Forelimb muscle (tissue), 1 donor: ENCODE measurements around the gene ATP6AP1. TPM values are rescaled to one million over a fixed set of nuclear protein-coding genes. Genes with fewer than 3 reads are reported as not detected.

Source experiments
- DNase-seq: peaks from one replicate; pipeline ENCODE4 v3.0.0-alpha.2; 2013; ENCODE audit warnings: low read depth
- polyA plus RNA-seq: library from polyadenylated mRNA; unstranded; fragments of 120-200 nt; gene quantifications from one replicate; pipeline ENCODE4 v1.2.1, GENCODE V29; 2013; ENCODE audit not compliant: insufficient read length

The ATP6AP1 gene
- polyA plus RNA-seq, 1 donor = 55.2 TPM

DNA sequence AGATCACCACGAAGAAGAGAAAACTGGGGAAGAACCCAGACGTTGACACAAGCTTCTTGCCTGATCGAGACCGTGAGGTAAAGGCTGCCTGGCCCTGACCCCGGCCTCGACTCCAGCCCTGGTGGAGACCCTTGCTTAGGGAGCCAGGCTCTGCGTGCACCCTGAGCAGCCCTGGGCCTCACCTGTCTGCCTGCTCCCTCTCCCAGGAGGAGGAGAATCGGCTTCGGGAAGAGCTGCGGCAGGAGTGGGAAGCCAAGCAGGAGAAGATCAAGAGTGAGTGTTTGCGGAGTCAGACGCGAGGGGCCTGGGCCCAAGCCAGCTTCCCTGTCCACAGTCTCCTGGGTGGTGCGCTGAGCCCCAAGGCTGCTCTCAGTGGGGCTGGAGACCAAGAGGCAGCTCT, 20.0 kb downstream of the ATP6AP1 start:
- DNase-seq = no peak

DNA sequence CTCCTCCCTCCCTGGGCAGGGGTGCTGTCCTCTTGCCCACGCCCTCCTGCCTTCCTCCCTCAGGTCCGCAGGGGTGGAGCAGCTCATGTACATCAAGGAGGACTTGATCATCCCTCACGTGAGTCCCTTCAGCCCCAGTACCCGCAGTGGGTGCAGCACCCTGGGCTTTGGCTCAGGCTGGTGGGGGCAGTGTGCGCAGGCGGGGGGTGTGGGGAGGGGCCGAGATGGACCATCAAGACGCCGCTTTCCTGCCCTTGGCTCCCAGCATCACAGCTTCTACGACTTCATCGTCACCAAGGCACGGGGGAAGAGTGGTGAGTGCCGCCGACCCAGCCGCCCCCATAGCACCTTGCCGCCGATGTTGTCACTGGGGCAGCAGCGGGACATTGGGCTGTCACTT, 21.1 kb downstream of the ATP6AP1 start:
- DNase-seq = no peak

DNA sequence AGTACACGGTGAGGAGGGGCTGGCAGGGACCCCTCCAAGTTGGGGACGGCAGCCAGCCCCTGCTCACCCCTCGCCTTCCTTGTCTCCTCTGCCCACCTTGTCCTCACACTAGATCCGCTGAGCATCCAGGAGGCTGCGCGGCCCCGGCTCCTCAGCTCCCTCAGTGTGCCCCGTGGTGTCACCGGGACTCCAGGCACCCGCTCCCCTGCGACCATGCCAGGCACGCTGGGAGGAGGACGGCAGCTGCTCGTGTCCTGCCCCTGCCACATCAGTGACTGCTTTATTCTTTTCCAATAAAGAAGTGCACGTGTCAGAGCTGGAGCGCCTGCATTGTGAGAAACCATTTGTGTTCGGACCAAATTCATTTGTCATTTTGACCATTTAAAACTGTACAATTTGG, 21.8 kb downstream of the ATP6AP1 start:
- DNase-seq = no peak

DNA sequence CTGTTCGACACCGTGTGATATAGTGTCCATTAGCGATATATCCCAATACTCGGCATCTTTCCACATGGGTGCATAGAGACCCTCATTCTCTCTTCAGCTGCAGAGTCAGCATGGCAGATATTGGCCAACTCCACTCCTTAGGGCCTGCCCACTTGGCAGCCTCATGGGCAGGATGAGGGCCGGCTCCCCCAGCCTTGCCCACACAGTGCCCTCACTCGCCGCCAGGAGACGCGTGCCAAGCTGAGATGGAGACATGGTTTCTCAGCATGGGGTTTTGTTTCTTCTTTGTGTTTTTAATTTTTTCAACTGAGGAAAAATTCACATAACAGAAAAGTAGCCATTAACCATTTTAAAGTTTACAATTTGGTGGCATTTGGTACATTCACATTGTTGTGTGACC, 24.3 kb downstream of the ATP6AP1 start:
- no peak for DNase-seq

DNA sequence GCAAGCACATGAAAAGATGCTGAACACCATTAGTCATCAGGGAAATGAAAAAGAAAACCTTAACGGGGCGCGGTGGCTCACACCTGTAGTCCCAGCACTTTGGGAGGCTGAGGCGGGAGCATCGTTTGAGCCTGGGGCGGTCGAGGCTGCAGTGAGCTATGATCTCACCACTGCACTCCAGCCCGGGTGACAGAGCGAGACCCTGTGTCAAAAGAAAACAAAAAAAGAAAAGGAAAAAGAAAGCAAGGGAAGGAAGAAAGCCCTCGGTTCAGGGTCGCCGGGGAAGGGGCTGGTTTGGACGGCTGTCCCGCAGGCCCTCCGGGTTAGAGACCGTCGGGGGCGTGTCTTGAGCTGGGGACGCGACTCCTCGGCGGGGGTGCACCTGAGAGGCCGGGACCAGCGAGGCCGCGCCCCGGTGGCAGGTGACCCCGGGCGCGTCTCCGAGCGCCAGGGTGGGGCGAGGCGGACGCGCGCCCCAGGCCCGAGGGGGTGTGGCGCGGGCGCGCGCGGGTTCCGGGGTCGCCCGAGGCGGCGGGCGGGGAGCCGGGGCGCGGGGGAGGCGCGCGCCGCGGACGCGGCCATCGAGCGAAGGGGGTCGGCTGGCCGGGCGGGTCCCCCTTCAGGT, 29.1 kb downstream of the ATP6AP1 start:
- no peak for DNase-seq

DNA sequence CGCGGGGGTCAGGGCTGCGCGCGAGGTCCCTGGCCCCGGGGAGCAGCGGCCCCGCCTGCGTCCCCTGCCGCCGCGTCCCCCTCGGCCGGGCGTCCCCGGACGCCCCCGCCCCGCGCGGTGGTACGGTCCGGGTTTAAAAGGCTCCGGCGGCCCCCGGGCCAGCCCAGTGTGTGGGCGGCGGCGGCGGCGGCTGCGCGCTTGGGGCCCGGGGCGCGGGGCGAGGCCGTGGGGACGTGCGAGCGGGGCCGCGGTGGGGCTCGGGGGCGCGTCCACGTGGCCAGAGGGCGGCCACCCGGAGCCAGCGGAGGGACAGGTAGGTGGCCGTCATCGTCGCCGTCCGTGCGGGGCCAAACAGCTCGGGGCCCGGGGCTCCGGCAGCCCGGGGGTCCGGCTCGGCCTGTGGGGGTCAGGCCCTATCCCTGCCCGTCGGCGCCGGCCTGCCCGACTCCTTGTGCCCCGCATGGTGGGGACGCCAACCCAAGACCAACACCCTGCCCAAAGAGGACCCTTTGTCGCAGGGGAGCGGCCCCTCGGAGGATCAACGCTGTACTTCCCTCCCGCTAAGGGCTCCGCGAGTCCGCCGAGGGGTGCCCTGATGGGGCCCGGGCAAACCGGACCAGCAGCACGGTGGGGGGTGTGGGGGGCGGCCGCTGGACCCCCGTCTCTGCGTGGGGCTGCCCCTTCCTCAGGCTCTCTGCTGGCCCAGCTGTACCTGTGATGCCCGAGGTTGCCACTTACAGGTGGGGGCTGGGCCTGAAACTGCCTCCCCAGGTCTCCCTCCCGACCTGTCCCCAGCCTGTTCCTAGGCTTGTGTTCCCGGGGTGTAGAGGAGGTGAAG, 29.9 kb downstream of the ATP6AP1 start, which contains the start of gene PLXNA3:
PLXNA3 (plus strand) TSS at position 166 of the 838 bp plus-strand sequence. CDS start 1,903 bp downstream, outside the sequence.
- DNase-seq = no peak

DNA sequence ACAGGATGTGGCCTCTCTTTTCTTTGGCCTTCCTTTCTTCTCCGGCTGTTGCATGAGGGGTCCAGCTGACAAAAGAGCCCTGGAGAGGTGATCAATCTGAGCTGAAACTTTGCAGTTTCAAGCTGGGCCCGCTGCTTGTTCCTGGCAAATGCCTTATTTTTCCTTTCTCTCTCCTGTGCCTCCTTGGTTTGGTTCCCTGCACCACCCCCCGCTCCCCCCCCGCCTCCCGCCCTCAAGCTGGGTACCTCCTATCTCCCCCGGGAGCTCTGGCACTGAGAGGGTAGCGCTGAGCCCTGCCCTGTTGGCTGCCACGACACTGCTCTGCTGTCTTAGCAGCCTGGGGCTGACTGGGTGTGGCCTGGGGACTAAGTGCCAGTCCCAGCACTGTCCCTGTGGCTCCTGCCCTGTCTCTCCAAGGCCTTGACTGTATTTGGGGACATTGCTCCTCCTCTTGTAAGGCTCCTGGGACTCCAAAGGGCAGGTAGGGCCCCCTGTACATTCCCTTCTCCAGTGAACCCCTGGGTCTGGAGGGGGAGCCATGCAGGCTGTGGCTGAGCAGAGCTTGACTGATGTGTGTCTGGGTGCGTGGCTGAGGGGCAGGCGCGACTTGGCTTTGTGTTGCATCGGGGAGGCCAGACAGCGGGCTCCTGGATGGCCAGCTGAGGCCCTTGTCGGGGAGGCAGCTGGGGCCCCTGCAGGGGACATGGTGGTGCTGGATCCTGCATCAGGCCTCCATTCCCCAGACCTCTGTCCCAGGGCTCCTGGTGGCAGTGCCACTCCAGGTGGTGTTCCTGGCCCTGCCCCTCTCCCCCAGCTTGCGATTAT, 30.7 kb downstream of the ATP6AP1 start:
- DNase-seq = no peak

DNA sequence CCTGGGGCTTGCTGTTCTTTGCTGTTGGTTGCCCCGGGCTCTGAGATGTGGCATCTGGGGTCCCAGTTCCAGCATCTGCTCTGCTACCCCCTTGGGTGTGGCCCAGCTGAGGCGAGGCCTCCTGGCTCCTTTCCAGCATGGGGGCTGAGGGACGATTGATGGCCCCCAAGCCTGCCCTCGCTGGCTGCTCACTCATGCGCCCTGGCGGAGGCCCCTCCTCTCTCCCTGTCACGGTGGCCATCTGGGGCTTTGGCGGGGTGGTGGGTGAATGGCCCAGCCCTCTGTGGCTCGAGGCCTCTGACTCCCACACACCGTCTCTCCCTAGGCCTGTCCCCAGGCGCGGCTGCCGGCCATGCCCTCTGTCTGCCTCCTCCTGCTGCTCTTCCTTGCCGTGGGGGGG, 31.4 kb downstream of the ATP6AP1 start:
- DNase-seq = no peak

DNA sequence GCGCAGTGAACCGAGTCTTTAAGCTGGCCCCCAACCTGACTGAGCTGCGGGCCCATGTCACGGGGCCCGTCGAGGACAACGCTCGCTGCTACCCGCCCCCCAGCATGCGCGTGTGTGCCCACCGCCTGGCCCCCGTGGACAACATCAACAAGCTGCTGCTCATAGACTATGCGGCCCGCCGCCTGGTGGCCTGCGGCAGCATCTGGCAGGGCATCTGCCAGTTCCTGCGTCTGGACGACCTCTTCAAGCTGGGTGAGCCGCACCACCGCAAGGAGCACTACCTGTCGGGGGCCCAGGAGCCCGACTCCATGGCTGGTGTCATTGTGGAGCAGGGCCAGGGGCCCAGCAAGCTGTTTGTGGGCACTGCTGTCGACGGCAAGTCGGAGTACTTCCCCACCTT, 31.8 kb downstream of the ATP6AP1 start:
- no peak for DNase-seq

DNA sequence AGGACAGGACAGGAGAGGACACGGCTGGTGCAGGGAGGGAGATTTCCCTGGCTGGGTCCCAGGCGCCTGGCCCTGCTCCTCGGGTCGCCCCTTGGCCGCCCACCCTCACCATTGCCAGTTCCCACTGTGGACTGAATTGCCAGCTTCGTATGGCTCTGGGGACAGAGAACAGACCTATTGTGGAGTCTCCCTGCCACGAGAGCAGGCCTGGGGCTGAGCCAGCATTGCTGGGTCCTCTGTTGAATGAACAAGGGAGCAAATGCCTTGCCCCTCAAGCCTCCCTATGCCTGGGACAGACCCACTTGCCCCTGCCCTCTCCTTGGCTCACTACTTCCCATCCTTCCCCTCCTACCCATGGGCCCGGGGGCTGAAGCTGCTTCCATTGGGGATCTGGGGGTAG, 33.9 kb downstream of the ATP6AP1 start:
- no peak for DNase-seq

DNA sequence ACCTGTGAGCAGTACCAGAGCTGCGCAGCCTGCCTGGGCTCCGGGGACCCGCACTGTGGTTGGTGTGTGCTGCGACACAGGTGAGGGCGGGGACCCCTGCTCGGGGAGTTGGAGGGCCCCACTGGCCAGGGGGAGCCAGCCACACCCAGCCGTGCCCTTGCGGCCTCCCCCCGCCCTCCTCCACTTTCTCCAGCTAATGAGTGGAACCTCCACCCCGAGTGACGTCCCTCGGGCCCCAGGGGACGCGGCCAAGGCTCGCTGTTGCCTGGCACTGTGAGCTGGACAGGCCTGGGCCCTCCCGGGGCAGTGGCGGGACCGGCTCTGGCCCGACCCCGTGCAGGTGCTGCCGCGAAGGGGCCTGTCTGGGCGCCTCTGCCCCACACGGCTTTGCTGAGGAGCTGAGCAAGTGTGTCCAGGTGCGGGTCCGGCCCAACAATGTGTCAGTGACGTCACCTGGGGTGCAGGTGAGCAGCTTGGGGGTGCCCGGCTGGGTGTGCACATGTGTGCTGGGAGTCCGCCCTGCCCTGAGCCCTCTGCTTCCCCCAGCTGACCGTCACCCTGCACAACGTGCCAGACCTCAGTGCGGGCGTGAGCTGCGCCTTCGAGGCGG, 35.2 kb downstream of the ATP6AP1 start:
- DNase-seq = no peak

DNA sequence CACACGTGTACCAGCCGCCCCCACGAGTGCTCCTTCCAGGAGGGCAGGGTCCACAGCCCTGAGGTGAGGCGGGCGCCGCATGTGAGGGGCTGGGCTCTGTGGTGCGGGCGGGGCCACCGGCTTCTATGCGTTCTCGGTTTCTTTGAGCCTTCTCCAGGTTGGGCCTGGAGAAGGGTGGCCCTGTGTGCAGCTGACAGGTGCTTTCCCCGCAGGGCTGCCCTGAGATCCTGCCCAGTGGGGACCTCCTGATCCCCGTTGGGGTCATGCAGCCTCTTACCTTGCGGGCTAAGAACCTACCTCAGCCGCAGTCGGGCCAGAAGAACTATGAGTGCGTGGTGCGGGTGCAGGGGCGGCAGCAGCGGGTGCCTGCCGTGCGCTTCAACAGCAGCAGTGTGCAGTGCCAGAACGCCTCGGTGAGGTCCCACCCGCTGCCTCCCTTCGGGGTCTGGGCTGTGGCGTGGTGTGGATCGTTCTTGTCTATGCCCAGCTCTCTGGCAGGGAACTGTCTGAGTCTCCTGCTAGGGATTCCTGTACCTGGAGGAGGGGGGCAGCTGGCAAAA, 36.4 kb downstream of the ATP6AP1 start:
- DNase-seq = no peak

DNA sequence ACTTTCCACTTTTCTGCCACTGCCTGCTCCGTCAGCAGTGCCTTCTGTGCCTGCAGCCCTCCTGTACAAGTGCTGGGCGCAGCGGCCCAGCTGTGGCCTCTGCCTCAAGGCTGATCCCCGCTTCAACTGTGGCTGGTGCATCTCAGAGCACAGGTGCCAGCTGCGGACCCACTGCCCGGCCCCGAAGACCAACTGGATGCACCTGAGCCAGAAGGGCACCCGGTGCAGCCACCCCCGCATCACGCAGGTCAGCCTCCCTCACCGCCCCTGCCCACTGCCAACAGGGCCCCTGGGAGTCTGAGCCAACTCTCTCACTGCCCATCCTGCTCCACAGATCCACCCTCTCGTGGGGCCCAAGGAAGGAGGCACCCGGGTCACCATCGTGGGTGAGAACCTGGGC, 37.1 kb downstream of the ATP6AP1 start:
- no peak for DNase-seq

DNA sequence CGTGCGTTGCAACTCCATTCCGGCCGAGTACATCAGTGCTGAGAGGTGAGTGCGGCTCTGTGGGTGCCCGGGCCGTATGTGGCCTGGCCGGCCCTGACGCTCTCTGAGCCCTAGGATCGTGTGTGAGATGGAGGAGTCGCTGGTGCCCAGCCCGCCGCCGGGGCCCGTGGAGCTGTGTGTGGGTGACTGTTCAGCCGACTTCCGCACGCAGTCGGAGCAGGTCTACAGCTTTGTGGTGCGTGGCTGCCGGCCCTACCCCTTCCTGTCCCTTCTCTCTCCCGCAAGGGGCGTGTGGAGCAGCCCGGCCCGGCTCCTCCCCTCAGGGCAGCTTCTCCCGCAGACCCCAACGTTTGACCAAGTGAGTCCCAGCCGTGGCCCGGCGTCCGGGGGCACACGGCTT, 37.6 kb downstream of the ATP6AP1 start:
- DNase-seq = no peak

DNA sequence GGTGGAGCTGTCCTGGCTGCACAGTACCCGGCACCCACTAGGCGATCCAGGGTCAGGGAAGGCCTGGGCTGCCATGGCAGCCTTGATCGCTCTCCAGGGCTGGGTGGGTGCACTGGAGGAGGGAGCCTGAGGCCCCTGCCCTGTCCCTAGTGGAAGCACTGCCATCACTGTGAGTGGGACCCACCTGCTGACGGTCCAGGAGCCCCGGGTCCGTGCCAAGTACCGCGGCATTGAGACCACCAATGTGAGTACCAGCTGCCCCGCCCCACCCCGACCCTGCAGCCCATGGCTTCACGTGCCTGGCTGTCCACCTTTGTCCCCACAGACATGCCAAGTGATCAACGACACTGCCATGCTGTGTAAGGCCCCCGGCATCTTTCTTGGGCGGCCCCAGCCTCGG, 38.4 kb downstream of the ATP6AP1 start:
- no peak for DNase-seq

DNA sequence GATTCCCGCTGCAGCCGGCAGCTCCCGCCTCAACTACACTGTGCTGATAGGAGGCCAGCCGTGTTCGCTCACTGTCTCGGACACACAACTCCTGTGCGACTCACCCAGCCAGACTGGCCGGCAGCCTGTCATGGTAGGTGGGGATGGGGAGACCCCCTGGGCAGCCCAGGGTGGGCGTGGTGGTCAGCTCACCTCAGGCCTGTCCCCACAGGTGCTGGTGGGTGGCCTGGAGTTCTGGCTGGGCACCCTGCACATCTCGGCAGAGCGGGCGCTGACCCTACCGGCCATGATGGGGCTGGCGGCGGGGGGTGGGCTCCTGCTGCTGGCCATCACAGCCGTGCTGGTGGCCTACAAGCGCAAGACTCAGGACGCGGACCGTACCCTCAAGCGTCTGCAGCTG, 39.1 kb downstream of the ATP6AP1 start:
- DNase-seq = no peak

DNA sequence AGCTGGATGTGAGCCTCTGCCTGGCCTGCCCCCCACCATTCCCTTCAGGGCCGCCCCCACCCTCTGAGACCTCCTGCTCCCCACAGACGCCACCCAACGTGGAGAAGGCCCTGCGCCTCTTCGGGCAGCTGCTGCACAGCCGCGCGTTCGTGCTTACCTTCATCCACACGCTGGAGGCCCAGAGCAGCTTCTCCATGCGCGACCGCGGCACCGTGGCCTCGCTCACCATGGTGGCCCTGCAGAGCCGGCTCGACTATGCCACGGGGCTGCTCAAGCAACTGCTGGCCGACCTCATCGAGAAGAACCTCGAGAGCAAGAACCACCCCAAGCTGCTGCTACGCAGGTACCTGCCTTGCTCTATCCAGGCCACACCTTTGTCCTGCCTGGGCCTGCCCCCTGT, 39.7 kb downstream of the ATP6AP1 start:
- DNase-seq = no peak

DNA sequence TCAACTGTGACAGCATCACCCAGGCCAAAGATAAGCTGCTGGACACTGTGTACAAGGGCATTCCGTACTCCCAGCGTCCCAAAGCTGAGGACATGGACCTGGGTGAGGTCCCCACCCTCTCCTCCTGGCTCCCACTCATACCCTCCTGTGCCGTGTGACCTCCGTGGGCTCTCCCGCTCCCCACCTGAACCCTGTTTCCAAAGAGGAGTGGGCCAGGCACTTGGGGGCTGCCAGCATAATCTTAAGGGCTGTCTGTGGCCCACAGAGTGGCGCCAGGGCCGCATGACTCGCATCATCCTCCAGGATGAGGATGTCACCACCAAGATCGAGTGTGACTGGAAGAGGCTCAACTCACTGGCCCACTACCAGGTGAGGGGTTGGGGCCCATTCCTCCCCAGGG, 40.6 kb downstream of the ATP6AP1 start:
- no peak for DNase-seq

DNA sequence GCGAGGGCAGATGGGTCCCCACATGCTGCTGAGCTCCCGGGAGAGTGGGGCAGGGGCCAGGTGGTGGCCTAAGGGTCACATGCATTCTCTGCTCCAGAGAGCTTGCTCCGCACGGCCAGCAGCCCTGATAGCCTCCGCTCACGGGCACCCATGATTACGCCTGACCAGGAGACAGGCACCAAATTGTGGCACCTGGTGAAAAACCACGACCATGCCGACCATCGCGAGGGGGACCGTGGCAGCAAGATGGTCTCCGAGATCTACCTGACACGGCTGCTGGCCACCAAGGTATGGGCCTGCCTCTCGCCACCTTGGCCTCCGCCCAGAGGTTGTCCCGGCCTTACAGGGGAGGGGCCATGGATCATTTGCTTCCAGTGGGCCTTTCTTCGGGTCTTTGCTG, 41.4 kb downstream of the ATP6AP1 start:
- no peak for DNase-seq

DNA sequence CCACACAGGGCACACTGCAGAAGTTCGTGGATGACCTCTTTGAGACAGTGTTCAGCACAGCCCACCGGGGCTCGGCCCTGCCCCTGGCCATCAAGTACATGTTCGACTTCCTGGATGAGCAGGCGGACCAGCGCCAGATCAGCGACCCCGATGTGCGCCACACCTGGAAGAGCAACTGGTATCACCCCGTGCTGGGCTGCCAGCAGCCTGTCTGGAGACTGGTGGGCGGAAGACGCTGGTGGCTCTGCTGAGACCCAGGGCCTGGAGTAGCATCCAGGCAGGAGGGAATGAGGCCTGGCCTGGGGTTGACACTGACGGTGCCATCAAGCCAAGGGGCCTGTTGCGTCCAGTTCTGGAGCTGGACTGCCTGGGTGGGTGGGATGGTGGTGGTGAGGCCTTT, 42.0 kb downstream of the ATP6AP1 start:
- no peak for DNase-seq

DNA sequence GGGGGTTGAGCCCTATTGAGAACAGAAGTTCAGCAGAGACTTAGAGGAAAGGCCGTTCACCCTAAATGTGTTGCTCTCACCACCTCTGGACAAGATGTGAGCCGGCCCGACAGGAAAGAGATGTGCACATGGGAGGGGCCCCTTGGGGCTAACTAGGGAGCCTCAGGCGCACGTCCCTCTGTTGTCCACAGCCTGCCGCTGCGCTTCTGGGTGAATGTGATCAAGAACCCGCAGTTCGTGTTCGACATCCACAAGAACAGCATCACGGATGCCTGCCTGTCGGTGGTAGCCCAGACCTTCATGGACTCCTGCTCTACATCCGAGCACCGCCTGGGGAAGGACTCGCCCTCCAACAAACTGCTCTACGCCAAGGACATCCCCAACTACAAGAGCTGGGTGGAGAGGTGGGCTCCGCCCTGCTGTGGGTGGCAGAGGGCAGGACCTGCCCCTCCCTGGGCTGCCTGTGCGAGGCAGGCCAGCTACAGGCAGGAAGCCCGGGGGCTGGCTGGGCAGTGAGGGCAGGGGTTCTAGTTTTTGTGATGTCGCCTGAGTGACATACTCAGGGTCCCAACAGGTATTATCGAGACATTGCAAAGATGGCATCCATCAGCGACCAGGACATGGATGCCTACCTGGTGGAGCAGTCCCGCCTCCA, 42.6 kb downstream of the ATP6AP1 start:
- DNase-seq = no peak
